Measurements from ENCODE around the gene NPIPB5.
"Not testable (repeated sequence)": the region's sequence is repeated elsewhere in the genome, so short reads cannot be mapped to it uniquely, and the experiment has no call there.

Gene NPIPB5

DNA sequence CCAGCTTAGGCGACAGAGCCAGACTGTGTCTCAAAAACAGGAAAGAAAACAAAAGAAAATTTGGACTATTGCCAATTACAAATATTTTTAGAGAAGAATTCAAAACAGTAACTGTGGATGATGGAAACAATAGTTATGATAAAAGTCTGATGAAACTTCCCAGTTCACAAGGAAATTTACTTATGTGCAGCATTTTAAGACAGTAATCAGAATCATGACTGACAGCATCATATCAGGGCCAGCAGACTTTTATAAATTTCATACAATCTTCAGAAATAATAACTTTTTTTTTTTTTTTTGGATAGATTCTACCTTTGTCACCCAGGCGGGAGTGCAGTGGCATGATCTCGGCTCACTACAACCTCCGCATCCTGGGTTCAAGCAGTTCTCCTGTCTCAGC lies at the start of gene NPIPB5:
NPIPB5 (plus strand) TSS at position 301 of the 400 bp plus-strand sequence. CDS start 2,911 bp downstream, outside the sequence.
- not testable (repeated sequence) for DNase-seq (ENCODE audit: low read depth in 1 of 2, low spot score in 1 of 2)

DNA sequence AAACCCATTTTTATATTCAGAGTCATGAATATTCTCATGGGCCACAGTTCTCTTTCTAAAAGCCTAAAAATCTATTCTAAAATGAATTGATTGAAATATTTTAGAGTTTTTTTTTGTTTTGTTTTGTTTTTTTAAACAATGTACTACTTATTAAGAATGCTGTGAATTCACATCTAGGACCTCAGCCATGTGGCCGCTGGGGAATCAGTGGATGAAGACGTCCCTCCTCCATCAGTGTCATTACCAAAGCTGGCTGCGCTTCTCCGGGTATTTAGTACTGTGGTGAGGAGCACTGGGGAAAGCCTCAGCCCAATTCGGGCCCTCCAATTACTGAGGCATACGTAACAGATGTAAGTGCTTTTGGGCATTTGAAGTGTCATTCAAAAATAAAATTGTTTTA lies 41.8 kb upstream of the NPIPB5 start:
- not testable (repeated sequence) for DNase-seq (ENCODE audit: low read depth in 1 of 2, low spot score in 1 of 2)

DNA sequence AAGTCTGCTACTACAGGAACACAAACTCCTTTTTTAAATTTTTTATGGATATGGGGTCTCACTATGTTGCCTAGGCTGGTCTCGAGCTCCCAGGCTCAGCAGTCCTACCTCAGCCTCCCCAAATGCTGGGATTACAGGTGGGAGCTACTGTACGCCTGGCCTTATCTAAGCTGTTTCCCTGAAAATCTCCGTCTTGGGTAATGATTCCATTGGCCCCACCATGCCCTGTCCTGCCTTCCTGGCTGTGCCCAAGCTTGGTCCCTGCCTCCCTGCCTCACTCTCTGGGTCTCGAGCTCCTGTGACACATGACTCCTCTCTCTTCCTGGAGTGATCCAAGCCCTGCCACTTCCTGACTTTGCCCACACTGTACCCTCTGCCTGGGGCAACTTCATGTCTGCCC lies 27.3 kb downstream of the NPIPB5 start:
- DNase-seq (ENCODE audit: low read depth in 1 of 2, low spot score in 1 of 2): not testable (repeated sequence)

GRCh38 chr16:22544809-22545208 lies 34.1 kb downstream of the NPIPB5 start:
- DNase-seq (ENCODE audit: low read depth in 1 of 2, low spot score in 1 of 2): not testable (repeated sequence)

- not testable (repeated sequence) for DNase-seq (ENCODE audit: low read depth in 1 of 2, low spot score in 1 of 2)
Measured at GRCh38 chr16:22546630-22547029, 35.9 kb downstream of the NPIPB5 start.

DNA sequence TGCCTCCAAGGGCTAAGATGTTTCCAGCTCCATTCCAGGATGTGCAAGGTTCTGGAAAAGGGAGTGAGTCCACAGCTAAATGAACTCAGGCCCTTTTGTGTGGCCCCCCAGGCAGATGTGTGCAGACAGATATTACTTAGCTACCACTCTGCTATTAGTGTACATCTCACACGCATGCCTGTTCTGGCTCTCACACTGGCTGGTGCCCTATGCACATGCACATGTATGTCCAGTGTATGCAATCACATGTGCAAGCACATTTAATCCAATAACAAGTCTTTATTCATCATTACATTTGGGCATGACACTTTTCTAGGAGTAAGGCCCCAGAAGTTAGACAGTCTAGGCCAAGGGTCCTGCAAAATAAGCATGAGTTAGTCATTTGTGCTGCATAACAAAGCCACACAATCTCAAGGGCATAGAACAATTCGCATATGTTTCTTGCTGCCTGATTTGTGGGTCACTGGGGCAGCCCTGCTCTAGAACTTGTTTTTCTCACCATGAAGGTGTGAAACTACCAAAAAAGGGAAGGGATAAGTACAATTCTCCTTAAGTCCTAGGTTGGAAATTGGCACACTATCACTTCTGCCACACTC lies 36.6 kb downstream of the NPIPB5 start:
- DNase-seq (ENCODE audit: low read depth in 1 of 2, low spot score in 1 of 2): not testable (repeated sequence)

GRCh38 chr16:22549853-22550252 lies 39.2 kb downstream of the NPIPB5 start:
- not testable (repeated sequence) for DNase-seq (ENCODE audit: low read depth in 1 of 2, low spot score in 1 of 2)

DNA sequence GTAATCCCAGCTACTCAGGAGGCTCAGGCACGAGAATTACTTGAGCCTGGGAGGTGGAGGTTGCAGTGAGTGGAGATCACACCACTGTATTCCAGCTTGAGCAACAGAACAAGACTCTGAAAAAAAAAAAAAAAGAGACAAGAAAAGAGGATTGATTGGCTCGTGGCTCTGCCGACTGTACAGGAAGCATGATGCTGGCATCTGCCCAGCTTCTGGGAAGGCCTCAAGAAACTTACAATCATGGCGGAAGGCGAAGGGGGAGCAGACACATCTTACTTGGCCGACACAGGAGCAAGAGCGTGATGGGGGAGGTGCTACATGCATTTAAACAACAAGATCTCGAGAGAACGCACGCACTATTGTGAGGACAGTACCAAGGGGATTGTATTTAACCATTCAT lies 40.5 kb downstream of the NPIPB5 start:
- DNase-seq (ENCODE audit: low read depth in 1 of 2, low spot score in 1 of 2): not testable (repeated sequence)

- DNase-seq (ENCODE audit: low read depth in 1 of 2, low spot score in 1 of 2): not testable (repeated sequence)
Measured at GRCh38 chr16:22551651-22552050, 41.0 kb downstream of the NPIPB5 start.

- not testable (repeated sequence) for DNase-seq (ENCODE audit: low read depth in 1 of 2, low spot score in 1 of 2)
Measured at GRCh38 chr16:22556759-22557158, 46.1 kb downstream of the NPIPB5 start.
